ENCODE data around the gene CHD9NB.

Gene CHD9NB

DNA sequence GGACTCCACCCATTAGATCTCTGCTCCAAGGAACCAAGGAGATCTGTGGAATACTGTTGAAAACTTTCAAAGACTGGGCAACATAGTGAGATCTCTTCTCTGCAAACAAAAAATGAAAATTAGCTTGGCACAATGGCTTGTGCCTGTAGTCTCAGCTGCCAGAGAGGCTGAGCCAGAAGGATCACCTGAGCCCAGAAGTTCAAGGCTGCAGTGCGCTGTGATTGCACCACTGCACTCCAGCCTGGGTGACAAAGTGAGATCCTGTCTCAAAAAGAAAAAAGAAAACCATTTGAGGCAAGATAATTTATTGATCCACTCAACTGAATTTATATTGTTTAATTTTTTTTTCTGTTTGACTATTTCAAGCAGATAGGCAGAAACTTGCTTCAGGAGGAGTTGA, 54.8 kb downstream of the CHD9NB start:
- no peak for ATAC-seq
- TF ChIP-seq, protein P1, sequence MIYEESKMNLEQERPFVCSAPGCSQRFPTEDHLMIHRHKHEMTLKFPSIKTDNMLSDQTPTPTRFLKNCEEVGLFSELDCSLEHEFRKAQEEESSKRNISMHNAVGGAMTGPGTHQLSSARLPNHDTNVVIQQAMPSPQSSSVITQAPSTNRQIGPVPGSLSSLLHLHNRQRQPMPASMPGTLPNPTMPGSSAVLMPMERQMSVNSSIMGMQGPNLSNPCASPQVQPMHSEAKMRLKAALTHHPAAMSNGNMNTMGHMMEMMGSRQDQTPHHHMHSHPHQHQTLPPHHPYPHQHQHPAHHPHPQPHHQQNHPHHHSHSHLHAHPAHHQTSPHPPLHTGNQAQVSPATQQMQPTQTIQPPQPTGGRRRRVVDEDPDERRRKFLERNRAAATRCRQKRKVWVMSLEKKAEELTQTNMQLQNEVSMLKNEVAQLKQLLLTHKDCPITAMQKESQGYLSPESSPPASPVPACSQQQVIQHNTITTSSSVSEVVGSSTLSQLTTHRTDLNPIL (CRISPR knock-in tag; IDR thresholded peaks at IDR 0.05; ENCODE audit: low read depth), result no peak
- no peak for TF ChIP-seq ESRRG (CRISPR knock-in tag; IDR thresholded peaks at IDR 0.05)
- TF ChIP-seq ISL1 (CRISPR knock-in tag; IDR thresholded peaks at IDR 0.05), result no peak
- TF ChIP-seq PPARA (CRISPR knock-in tag; IDR thresholded peaks at IDR 0.05; ENCODE audit: borderline replicate concordance), result no peak
- no peak for TF ChIP-seq RARB (CRISPR knock-in tag; IDR thresholded peaks at IDR 0.05)
- TF ChIP-seq ZNF565 (CRISPR knock-in tag; conservative IDR thresholded peaks at IDR 0.05; ENCODE audit: low read depth), result no peak
- TF ChIP-seq ZC3H10 (CRISPR knock-in tag; IDR thresholded peaks at IDR 0.05), result no peak
- TF ChIP-seq ZFP30 (CRISPR knock-in tag; IDR thresholded peaks at IDR 0.05), result no peak
- no peak for TF ChIP-seq ARNTL (CRISPR knock-in tag; IDR thresholded peaks at IDR 0.05; ENCODE audit: borderline replicate concordance, low read depth)
- no peak for TF ChIP-seq BACH2 (CRISPR knock-in tag; IDR thresholded peaks at IDR 0.05; ENCODE audit: borderline replicate concordance)
- TF ChIP-seq, protein P2, sequence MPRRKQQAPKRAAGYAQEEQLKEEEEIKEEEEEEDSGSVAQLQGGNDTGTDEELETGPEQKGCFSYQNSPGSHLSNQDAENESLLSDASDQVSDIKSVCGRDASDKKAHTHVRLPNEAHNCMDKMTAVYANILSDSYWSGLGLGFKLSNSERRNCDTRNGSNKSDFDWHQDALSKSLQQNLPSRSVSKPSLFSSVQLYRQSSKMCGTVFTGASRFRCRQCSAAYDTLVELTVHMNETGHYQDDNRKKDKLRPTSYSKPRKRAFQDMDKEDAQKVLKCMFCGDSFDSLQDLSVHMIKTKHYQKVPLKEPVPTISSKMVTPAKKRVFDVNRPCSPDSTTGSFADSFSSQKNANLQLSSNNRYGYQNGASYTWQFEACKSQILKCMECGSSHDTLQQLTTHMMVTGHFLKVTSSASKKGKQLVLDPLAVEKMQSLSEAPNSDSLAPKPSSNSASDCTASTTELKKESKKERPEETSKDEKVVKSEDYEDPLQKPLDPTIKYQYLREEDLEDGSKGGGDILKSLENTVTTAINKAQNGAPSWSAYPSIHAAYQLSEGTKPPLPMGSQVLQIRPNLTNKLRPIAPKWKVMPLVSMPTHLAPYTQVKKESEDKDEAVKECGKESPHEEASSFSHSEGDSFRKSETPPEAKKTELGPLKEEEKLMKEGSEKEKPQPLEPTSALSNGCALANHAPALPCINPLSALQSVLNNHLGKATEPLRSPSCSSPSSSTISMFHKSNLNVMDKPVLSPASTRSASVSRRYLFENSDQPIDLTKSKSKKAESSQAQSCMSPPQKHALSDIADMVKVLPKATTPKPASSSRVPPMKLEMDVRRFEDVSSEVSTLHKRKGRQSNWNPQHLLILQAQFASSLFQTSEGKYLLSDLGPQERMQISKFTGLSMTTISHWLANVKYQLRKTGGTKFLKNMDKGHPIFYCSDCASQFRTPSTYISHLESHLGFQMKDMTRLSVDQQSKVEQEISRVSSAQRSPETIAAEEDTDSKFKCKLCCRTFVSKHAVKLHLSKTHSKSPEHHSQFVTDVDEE (CRISPR knock-in tag; IDR thresholded peaks at IDR 0.05), result no peak
- TF ChIP-seq ZNF8 (CRISPR knock-in tag; IDR thresholded peaks at IDR 0.05), result no peak
- TF ChIP-seq ZFP3 (CRISPR knock-in tag; IDR thresholded peaks at IDR 0.05), result no peak
- TF ChIP-seq TOX (CRISPR knock-in tag; IDR thresholded peaks at IDR 0.05; ENCODE audit: borderline replicate concordance), result no peak
- no peak for TF ChIP-seq TCF4 (CRISPR knock-in tag; IDR thresholded peaks at IDR 0.05; ENCODE audit: borderline replicate concordance)
- no peak for TF ChIP-seq ZNF70 (CRISPR knock-in tag; IDR thresholded peaks at IDR 0.05)
- TF ChIP-seq OSR1 (CRISPR knock-in tag; IDR thresholded peaks at IDR 0.05), result no peak
- no peak for TF ChIP-seq SNAI2 (CRISPR knock-in tag; IDR thresholded peaks at IDR 0.05)

DNA sequence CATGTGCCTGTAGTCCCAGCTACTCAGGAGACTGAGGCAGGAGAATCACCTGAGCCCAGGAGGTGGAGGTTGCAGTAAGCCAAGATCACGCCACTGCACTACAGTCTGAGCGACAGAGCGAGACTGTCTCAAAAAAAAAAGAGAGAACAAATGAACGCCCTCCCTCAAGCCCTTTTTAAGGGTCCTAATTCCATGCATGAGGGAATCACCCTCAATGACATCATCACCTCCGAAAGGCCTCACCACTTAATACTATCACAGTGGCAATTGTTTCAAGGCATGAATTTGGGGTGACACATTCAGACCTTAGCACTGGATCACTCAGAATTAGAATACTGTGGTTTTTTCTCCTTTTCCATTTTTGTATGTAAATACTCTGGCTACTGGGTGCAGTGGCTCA, 57.8 kb downstream of the CHD9NB start:
- ATAC-seq, result no peak
- no peak for TF ChIP-seq ESRRG (CRISPR knock-in tag; IDR thresholded peaks at IDR 0.05)
- TF ChIP-seq BACH2 (CRISPR knock-in tag; IDR thresholded peaks at IDR 0.05; ENCODE audit: borderline replicate concordance), result no peak
- TF ChIP-seq, protein P2 (CRISPR knock-in tag; IDR thresholded peaks at IDR 0.05), result no peak
- no peak for TF ChIP-seq ZFP3 (CRISPR knock-in tag; IDR thresholded peaks at IDR 0.05)
- no peak for TF ChIP-seq TCF4 (CRISPR knock-in tag; IDR thresholded peaks at IDR 0.05; ENCODE audit: borderline replicate concordance)
- TF ChIP-seq ZC3H10 (CRISPR knock-in tag; IDR thresholded peaks at IDR 0.05), result no peak
- TF ChIP-seq, protein P3, sequence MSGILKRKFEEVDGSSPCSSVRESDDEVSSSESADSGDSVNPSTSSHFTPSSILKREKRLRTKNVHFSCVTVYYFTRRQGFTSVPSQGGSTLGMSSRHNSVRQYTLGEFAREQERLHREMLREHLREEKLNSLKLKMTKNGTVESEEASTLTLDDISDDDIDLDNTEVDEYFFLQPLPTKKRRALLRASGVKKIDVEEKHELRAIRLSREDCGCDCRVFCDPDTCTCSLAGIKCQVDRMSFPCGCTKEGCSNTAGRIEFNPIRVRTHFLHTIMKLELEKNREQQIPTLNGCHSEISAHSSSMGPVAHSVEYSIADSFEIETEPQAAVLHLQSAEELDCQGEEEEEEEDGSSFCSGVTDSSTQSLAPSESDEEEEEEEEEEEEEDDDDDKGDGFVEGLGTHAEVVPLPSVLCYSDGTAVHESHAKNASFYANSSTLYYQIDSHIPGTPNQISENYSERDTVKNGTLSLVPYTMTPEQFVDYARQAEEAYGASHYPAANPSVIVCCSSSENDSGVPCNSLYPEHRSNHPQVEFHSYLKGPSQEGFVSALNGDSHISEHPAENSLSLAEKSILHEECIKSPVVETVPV (CRISPR knock-in tag; IDR thresholded peaks at IDR 0.05), result no peak
- TF ChIP-seq SNAI2 (CRISPR knock-in tag; IDR thresholded peaks at IDR 0.05), result no peak
- no peak for TF ChIP-seq ARNTL (CRISPR knock-in tag; IDR thresholded peaks at IDR 0.05; ENCODE audit: borderline replicate concordance, low read depth)
- TF ChIP-seq ZNF8 (CRISPR knock-in tag; IDR thresholded peaks at IDR 0.05), result no peak
- TF ChIP-seq CSDC2 (CRISPR knock-in tag; IDR thresholded peaks at IDR 0.05), result no peak
- no peak for TF ChIP-seq TOX (CRISPR knock-in tag; IDR thresholded peaks at IDR 0.05; ENCODE audit: borderline replicate concordance)
- no peak for TF ChIP-seq ZNF70 (CRISPR knock-in tag; IDR thresholded peaks at IDR 0.05)
- no peak for TF ChIP-seq OSR1 (CRISPR knock-in tag; IDR thresholded peaks at IDR 0.05)
- no peak for TF ChIP-seq GLIS3 (CRISPR knock-in tag; IDR thresholded peaks at IDR 0.05)
- no peak for TF ChIP-seq ZFP30 (CRISPR knock-in tag; IDR thresholded peaks at IDR 0.05)
- TF ChIP-seq, protein P4, sequence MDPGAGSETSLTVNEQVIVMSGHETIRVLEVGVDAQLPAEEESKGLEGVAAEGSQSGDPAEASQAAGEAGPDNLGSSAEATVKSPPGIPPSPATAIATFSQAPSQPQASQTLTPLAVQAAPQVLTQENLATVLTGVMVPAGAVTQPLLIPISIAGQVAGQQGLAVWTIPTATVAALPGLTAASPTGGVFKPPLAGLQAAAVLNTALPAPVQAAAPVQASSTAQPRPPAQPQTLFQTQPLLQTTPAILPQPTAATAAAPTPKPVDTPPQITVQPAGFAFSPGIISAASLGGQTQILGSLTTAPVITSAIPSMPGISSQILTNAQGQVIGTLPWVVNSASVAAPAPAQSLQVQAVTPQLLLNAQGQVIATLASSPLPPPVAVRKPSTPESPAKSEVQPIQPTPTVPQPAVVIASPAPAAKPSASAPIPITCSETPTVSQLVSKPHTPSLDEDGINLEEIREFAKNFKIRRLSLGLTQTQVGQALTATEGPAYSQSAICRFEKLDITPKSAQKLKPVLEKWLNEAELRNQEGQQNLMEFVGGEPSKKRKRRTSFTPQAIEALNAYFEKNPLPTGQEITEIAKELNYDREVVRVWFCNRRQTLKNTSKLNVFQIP (CRISPR knock-in tag; IDR thresholded peaks at IDR 0.05; ENCODE audit: borderline replicate concordance, low read depth), result no peak
- TF ChIP-seq RARB (CRISPR knock-in tag; IDR thresholded peaks at IDR 0.05), result no peak
- TF ChIP-seq PATZ1 (CRISPR knock-in tag; IDR thresholded peaks at IDR 0.05; ENCODE audit: borderline replicate concordance), result no peak

Measured in SK-N-SH treated with all-trans-retinoic acid at 6 μM for 48 hours (cell line).